Ovary (tissue), 3 donors: ENCODE data around the gene KMT2A.
"Not testable (repeated sequence)": the region's sequence is repeated elsewhere in the genome, so short reads cannot be mapped to it uniquely, and the experiment has no call there.

Source experiments
- CTCF ChIP-seq, 3 donors: fragments of 450-650 bp in 2 of 3; fragments of 200-600 bp in 1 of 3; IDR thresholded peaks; one replicate each; pipeline versions ENCODE4 v1.5.1 to v1.8.0; 2016 to 2022; ENCODE audit warnings: antibody characterized with exemption in 3 of 3, mild to moderate bottlenecking in 1 of 3
- EP300 ChIP-seq: sonication (generic); formaldehyde crosslinking; IDR thresholded peaks from one replicate; pipeline ENCODE4 v1.6.1; 2017; ENCODE audit warnings: antibody characterized with exemption
- POLR2A ChIP-seq: fragments of 450-650 bp; IDR thresholded peaks from one replicate; pipeline ENCODE4 v1.6.1; 2017; ENCODE audit warnings: antibody characterized with exemption, mild to moderate bottlenecking, moderate library complexity
- donor health status: DM: no; HTN: no; CAD: no.

- TF ChIP-seq CTCF (IDR thresholded peaks at IDR 0.05); EP300; POLR2A: not testable (repeated sequence)
Observed at GRCh38 chr11:118416900-118417299, 19.4 kb upstream of the KMT2A start.
